ENCODE results near the gene IQGAP3. TPM values are rescaled to one million over a fixed set of nuclear protein-coding genes. Genes with fewer than 3 reads are reported as not detected.

Gene IQGAP3
- total and polyA plus RNA-seq, 2 experiments from 2014 or later = 11.9 to 31.8 TPM

GRCh38 chr1:156533568-156534220, 38.7 kb downstream of the IQGAP3 start (continued):
- TF ChIP-seq ZNF462 (CRISPR knock-in tag; IDR thresholded peaks at IDR 0.05) (no peak), JUNB (IDR thresholded peaks at IDR 0.05; ENCODE audit: unreplicated experiment) (no peak)

GRCh38 chr1:156532374-156532773, 40.0 kb downstream of the IQGAP3 start:
- H3K4me3 Mint-ChIP-seq = no peak overlapping the region
- no peak for TF ChIP-seq REST (IDR thresholded peaks at IDR 0.05; ENCODE audit: unreplicated experiment)
- TF ChIP-seq ETS1 (IDR thresholded peaks at IDR 0.05) = no peak
- no peak for TF ChIP-seq JUNB (IDR thresholded peaks at IDR 0.05; ENCODE audit: unreplicated experiment)
- no peak for TF ChIP-seq NANOG (IDR thresholded peaks at IDR 0.05; ENCODE audit: borderline replicate concordance)
- no peak for TF ChIP-seq STAT1 (IDR thresholded peaks at IDR 0.05; ENCODE audit: unreplicated experiment)

More at GRCh38 chr1:156532374-156532773, 40.0 kb downstream of the IQGAP3 start:
- Histone ChIP-seq H3K27me3 (ENCODE audit: insufficient read depth) (no peaks in the 10 kb centered on the region), H3K27ac (ENCODE audit: low read depth) (no peak overlapping the region), H3F3A (replicated peaks; ENCODE audit: low read depth) (no peaks in the 10 kb centered on the region), H3K9me2 (ENCODE audit: insufficient read depth) (no peaks in the 10 kb centered on the region), H3K4me1 (ENCODE audit: insufficient read depth) (no peaks in the 10 kb centered on the region), H3K4me2 (no peak overlapping the region), H4K20me1 (replicated peaks; ENCODE audit: insufficient read depth) (no peaks in the 10 kb centered on the region; the same call in 1 of the 2 replicates), H3K36me3 (ENCODE audit: insufficient read depth) (peaks cover 13% of the 10 kb centered on the region; the same call in 1 of the 2 replicates), H3K79me2 (replicated peaks; ENCODE audit: insufficient read depth) (no peaks in the 10 kb centered on the region), H2AFZ (no peak overlapping the region), H3K4me3 (no peak overlapping the region)
- no peak for ATAC-seq
- H3K27ac Mint-ChIP-seq = no peak overlapping the region
- no peaks in the 10 kb centered on the region for H3K9me3 Mint-ChIP-seq
- H3K36me3 Mint-ChIP-seq (ENCODE audit: low read depth) = peaks cover 67% of the 10 kb centered on the region
- DNase-seq (ENCODE audit: low spot score) = no peak
- no peaks in the 10 kb centered on the region for H3K4me1 Mint-ChIP-seq
- no peaks in the 10 kb centered on the region for H3K27me3 Mint-ChIP-seq (ENCODE audit: insufficient read depth, low read depth, poor library complexity)

Data from GM23338 (cell line).